HG02588 (cell line): ENCODE results near the gene ST8SIA2.
"Not testable (repeated sequence)": the region's sequence is repeated elsewhere in the genome, so short reads cannot be mapped to it uniquely, and the experiment has no call there.

ENCODE experiments used
- ATAC-seq: cut with Tn5 transposase; IDR thresholded peaks from one replicate; pipeline ENCODE4 v1.9.1; 2021; ENCODE audit warnings: mild to moderate bottlenecking, moderate library complexity; ENCODE audit not compliant: unreplicated experiment

The ST8SIA2 gene

DNA sequence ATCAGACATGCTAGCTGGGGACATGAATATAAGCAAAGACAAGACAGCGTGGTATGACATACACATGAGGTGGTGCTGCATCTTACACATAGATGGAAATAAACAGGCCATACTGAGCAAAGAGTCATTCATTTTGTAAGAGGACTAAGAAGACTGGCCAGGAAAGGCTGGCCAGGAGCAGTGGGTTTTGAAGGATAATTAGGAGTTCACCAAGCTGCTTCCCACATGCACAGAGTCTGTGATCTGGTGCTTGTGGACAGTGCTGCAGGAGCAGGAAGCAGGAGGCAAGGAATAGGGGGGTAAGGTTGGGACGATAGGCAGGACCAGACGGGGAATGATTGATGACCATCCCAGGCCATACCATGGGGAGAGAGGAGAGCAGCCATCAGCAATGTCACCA, 41.5 kb downstream of the ST8SIA2 start:
- ATAC-seq: no peak

DNA sequence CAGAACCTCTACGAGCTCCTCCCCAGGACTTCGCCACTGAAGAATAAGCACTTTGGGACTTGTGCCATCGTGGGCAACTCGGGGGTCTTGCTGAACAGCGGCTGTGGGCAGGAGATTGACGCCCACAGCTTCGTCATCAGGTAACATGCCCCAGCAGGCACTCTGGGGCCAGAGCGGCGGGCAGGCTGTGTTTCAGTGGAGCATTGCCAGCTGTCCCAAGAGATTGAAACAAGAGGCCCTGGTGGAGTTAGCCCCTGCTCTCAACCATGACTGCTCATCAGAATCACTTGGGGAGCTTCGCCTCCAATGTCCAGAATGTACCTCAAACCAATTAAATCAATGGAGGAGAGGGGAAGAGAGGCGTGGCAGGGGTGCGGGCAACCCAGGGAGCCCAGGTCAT, 44.8 kb downstream of the ST8SIA2 start:
- no peak for ATAC-seq

- ATAC-seq: no peak
Measured at GRCh38 chr15:92443381-92443780, 49.7 kb downstream of the ST8SIA2 start.

DNA sequence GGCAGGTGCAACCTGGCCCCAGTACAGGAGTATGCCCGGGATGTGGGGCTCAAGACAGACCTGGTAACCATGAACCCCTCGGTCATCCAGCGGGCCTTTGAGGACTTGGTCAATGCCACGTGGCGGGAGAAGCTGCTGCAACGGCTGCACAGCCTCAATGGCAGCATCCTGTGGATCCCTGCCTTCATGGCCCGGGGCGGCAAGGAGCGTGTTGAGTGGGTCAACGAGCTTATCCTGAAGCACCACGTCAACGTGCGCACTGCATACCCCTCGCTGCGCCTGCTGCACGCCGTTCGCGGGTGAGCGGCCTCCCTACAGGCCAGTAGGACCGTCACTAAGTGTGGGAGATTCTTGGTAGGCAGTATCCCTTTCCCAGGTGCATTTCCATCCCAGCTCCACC, 51.0 kb downstream of the ST8SIA2 start:
- ATAC-seq: no peak

- ATAC-seq: no peak
Measured at GRCh38 chr15:92448370-92448769, 54.7 kb downstream of the ST8SIA2 start.

- no peak for ATAC-seq
Measured at GRCh38 chr15:92449476-92449875, 55.8 kb downstream of the ST8SIA2 start.

DNA sequence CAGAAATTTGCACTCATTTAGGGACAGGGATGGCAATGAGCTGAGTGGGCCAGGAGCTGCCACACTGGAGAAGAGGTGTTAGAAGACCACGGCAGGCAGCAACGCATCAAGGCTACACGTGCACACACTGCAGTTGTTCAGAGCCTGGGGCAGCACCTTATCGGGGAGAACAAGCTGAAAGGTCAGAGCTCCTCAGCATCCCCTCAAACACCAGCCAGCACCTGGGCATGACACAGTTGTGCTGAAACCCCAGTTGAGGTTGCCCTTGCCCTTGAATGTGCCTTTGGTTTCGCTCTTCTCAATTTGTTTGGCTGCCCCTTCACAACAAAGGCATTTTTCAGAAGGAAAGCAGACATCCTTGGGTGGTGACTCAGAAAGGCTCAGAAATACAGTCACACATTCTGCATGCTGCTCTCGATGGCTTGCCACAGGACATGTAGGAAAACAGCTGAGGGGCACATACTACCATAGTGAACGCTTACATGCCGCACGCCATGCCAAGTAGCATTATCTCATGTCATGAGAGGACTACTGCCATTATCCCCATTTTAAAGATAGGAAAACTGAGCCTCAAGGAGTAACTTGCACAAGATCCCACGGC, 57.6 kb downstream of the ST8SIA2 start:
- ATAC-seq: no peak

DNA sequence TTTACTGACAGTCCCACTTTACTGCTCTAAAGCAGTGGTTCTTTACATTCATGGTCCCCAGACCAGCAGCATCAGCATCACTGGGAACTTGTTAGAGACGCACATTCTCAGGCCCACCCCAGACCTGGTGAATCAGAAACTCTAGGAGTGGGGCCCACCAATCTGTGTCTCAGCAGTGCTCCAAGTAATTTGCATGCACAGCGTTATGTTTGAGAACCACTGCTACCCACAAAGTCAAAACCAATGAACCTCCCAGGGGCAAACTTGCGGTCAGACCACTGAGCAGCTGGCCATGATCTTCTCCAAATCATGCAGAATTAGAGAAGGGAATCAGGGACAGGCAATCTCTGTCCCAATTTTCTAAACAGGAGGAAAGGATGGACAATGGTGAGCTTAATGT, 58.5 kb downstream of the ST8SIA2 start:
- no peak for ATAC-seq

GRCh38 chr15:92453607-92454006, 59.9 kb downstream of the ST8SIA2 start:
- ATAC-seq: no peak

- ATAC-seq: no peak
Measured at GRCh38 chr15:92454555-92455105, 60.9 kb downstream of the ST8SIA2 start.

GRCh38 chr15:92455271-92455670, 61.6 kb downstream of the ST8SIA2 start:
- no peak for ATAC-seq

- ATAC-seq: no peak
Measured at GRCh38 chr15:92457471-92458041, 63.9 kb downstream of the ST8SIA2 start.

- ATAC-seq: no peak
Measured at GRCh38 chr15:92460023-92460422, 66.3 kb downstream of the ST8SIA2 start.

DNA sequence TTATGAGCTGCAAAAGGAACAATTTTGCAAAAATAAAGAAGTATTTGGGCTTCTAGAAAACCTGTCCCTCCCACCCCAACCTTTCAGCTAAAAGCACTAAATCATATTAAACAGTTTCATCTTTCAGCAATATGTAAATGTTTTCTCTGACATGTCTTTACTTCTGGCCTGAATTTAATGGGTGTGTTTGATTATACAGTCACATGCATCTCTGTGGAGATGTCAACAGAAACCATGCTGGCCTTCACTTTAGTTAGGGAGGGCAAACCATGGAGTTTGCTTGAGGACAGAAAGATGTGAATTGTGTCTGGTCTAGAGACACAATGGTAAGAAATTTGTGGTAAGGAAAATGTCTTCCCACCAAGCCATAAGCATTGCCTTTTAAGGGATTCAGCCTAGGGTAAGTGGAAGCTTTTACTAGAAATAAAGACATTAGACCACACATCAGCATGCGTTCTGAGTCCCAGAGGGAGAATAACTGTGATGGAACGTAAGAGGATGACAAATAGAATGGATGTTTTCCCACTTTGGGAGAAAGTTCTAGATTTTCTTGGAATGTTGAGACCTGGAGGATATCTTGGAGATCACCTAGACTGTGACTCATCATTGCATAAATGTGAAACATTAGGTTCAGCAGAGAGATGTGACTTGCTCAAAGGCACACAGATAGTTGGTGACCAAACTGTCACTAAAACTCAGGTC, 68.9 kb downstream of the ST8SIA2 start:
- no peak for ATAC-seq

GRCh38 chr15:92463352-92463751, 69.7 kb downstream of the ST8SIA2 start:
- ATAC-seq: no peak

DNA sequence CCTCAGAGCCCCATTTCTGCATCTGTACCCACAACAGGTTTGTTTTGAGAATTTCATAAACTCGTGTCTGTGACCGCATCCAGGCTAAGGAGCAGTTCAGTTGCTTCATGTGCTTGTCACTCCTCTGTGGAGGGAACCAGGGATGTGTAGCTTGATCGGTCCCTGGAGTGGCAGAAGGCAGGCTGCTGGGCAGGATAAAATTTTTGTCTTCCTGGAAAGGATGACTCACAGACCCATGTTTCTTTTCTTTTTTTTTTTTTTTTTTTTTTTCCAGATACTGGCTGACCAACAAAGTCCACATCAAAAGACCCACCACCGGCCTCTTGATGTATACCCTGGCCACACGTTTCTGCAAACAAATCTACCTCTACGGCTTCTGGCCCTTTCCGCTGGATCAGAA, 70.1 kb downstream of the ST8SIA2 start:
- ATAC-seq: no peak

GRCh38 chr15:92466834-92467233, 73.2 kb downstream of the ST8SIA2 start:
- ATAC-seq: no peak

GRCh38 chr15:92467245-92467644, 73.6 kb downstream of the ST8SIA2 start:
- no peak for ATAC-seq

DNA sequence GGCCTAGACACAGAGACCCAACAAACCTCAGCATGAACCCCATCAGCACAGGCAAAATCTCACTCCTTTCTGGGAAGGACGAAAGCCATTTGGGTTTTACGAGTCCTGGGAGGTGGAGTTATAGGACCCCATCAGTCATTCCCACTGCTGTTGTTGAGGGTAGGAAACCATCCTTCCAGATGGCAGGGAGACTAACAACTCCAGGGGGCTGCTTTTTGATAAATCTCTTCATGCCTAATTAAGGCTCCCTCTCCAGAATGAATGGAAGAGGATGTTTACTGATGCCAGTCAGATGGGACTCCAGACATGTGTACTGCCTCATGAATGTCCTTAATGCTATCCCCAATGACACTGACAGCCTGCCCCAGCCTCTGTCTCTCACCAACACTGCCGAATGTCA, 75.3 kb downstream of the ST8SIA2 start:
- ATAC-seq: no peak

DNA sequence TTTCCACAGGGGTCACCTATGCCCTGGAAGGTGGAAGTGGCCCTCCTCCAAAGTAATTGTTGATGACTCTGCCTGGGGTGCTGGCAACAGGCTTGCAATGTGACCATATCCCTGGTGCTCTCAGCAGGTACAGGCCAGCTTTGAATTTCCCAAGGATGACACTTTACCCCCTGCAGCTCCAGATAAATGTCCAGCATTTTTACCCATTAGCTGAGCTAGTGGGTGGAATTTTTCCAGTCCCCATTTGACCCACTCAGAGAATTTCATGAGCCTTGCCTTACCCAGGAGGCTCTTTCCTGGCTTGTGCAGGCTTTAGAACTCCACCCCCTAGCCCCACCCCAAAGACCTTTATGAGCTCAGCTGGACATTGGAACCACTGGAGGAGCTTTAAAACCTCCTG, 77.6 kb downstream of the ST8SIA2 start:
- ATAC-seq: no peak

DNA sequence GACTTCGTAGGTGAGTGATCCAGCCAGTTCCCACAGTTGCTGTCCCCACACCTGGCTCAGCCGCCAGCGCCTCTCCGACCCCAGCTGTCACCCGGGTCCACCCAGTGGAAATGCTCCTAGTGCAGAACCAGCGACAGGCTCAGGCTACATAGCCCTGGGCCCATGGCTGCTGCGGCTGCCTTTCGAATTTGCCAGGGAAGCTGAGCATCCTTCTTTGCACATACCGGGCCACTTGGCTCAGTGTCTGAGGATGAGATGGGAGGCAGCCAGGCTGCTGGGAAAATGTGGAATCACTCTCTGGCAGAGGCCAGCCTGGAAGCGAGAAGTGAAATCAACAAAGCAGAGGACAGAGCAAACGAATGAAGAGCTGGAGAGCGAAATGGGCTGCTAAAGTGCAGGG, 80.1 kb downstream of the ST8SIA2 start:
- no peak for ATAC-seq

- ATAC-seq: not testable (repeated sequence)
Measured at GRCh38 chr15:92479730-92480129, 86.0 kb downstream of the ST8SIA2 start.
